GM19023 (cell line): ENCODE results near the gene NPBWR2.

Source experiments
- ATAC-seq: cut with Tn5 transposase; IDR thresholded peaks from one replicate; pipeline ENCODE4 v1.9.1; 2021; ENCODE audit warnings: mild to moderate bottlenecking, moderate library complexity; ENCODE audit not compliant: unreplicated experiment

The NPBWR2 gene

DNA sequence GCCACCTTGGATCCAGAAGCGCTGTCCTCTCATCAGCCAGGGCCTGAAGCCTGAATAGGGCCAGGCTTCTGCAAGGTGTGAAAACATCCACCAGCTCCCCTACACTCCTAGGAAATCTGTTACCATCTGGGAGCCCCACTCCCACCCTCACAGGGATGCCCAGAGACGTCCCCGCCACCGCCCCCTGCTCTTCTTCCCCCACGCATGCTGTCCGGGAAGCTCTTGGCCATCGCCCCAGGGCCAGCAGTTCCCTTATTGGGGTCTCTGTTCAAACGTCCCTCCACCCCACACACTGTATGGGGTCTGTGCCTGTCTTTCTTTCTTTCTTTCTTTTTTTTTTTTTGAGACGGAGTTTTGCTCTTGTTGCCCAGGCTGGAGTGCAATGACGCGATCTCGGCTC is 31.8 kb downstream of the NPBWR2 start:
- no peak for ATAC-seq

DNA sequence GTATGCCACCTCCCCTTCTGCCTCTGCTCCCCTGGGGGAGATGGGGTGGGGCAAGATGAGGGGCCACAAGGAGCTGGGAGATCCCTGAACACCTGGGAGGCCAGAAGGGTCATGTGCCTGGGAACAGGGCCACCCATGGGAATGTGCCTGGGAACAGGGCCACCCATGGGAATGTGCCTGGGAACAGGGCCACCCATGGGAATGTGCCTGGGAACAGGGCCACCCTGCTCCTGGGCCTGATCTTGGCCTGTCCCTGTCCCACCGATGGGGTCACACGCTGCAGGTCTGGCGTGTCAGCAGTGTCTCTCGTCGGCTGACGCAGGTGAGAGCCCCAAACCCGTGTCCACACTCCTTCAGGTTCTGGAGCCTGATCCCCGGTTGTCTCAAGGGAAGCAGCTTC is 32.4 kb downstream of the NPBWR2 start:
- ATAC-seq: no peak

DNA sequence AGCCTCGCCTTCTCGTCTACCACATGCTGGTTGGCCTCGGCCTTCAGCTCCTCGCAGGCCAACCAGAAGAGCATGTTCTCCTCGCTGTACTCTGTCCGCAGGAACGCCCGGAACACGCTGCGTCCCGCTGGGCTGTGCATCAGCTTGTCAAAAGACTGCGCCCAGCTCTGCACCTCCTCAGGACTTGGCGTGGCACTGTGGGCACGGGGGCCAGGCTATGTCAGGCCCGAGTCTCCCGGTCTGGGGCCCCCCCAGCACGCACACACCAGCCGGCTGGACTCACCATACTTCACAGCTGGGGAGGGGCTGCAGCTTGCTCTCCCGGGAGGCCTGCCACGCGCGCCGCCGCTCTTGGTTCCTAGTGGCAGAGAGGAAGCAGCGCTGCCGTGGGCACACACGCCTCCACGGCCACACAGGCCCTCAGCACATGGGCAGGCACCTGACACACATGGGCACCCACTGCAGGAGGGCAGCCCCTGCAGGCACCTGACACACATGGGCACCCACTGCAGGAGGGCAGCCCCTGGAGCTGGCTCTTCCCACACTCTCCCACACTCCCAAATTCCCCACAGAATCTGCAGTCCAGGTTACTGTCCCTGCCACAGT is 33.1 kb downstream of the NPBWR2 start:
- no peak for ATAC-seq

DNA sequence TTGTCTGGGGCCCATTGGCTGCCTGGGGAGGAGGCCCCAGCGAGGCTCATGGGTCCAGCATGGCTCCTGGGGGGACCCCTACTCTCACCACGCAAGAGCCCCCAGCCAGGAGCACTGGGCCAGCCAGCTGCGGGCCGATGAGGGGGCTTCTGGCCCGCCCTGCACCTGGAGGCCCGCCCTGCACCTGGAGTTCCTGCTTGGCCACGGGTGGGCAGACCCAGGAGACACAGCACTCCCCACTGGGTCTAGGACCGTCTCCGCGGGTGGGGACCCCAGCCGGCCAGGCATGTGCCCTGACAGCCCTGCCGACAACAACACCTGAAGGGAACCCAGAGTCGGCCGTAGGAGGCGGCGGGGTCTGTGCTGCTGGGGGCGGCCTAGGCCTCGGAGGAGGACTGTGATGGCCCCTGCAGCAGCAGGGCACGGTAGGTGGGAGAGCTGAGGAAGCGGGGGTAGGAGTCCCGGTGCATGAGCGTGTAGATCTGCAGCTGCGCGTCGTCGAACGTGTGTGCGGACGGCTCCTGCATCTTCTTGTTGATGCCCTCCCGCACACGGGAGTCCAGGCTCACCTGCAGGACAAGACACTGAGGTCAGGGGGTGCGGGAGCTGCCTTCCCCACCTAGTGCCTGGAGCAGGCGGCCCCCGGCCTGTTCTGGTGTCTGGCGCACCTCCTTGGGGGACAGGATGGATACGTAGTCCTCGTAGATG is 33.7 kb downstream of the NPBWR2 start:
- ATAC-seq: no peak

DNA sequence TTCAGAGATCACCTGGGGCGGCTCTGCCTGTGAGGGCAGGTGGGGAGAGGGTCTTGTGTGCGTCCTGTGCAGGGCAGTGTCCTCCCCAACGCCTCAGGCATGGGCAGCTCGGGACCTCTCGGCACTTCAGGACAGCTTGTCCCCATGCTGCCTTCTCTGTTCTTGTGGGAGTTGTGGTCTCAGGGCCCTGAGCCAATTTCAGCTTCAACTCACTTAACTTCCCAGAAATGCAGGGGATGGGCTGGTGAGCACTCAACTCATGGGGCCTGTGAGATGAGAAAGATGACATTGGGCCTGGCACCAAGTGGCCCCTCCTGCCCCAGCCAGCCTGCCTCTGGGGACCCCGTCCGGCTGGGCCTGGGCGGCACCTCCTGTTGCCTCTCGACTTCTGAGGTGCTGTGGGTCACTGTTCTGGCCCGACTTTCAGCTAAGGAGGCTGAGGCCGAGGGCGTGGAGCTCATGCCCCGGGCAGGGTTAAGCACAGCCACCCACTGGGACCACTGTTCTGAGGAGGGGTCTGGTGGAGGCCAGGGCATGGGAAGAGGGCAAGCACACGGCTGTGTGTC is 34.8 kb downstream of the NPBWR2 start:
- no peak for ATAC-seq

DNA sequence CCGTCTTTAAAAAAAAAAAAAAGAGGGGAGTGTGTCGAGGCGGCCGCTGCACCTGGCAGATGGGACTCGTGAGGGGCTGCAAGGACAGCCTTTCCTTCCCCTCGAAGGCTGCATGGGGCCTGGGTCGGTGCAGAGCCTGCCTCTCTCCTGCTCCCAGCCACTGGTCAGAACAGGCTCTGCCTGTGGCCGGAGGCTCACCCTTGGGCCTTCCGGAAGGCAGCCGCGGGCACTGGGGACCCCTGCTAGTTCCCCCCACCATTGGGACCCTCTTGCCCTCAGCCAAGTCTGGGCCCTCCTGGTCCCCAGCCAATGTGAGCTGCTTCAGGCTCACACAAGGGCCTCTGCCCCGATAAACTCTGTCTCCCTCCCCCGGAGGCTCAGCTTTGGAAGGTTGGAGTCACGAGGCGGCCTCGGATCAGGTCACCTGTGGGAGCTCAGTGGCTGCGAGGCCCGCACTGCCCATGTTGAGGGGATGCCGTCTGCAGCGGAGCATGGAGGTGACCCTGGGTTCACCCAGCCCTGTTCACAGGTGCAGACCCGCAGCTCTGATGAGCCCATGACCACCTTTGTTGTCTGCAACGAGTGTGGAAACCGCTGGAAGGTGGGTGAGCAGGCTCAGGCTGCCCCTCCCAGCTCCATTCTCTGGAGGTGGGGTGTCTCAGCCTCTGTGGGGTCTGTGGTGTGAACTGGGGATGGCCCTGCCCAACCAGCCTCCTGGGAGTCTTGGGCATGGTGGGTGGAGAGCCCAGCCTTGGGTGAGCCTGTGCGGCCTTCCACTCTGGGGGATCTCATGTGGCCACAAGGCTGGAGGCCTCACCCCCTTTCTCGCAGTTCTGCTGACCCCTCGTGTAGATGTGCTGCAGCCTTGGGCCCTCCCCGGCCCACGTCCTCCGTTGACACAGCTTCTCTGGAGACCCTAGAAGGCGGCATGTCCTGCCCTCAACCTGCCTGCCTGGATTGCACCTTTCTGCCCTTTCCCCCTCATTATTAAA is 35.7 kb downstream of the NPBWR2 start:
- no peak for ATAC-seq

DNA sequence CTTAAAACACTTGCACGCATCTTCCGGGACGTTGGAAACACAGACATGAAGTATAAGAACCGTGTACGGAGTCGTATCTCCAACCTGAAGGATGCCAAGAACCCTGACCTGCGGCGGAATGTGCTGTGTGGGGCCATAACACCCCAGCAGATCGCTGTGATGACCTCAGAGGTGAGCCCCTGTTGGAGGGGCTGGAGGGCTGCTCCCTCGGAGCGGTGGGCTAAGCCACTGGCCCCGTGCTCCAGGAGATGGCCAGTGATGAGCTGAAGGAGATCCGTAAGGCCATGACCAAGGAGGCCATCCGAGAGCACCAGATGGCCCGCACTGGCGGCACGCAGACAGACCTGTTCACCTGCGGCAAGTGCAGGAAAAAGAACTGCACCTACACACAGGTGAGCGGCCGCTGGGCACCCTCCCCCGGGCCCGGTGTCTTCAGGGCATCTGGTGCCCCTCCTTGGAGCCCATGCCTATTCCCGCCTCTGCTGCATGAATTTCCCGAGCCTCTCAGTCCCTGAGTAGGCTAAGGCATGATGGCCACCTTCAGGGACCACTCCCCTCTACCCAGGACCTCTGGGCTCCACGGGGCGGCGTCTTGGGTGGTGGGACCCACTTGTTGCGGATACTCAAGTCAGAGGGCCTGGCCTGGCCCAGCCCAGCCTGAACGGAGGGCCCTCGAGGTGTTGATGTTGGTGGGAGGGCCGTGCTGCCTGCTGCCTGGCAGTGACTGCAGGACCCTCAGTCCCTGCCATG is 36.9 kb downstream of the NPBWR2 start:
- ATAC-seq: no peak

DNA sequence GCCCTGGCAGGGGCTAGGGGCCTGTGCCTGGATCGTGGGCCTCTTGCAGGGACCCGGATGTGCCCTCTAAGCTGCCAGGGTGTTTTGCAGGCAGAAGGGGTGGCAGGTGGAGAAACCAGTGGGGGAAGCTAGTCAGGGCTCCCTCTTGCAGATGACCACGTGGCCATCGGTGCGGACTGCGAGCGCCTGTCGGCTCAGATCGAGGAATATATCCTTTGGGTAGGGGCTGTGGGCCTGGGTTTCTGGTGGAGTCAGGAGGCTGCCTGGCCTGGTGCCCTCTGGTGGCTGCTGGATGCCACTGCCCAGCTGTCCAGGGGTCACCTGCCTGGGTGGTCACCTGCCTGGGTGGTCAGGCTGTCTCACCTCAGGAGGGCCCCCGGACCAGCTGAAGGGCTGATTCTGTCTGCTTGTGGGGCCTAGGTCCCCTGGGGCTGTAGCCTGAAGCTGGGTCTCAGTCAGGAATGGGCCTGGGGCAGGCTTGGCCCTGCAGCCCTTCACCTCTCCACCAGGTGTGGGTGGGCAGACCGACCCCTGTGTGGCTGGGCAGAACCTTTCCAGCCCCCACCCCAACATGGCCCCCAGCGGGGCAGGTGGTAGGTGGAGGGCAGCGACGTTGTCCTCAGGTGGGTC is 37.6 kb downstream of the NPBWR2 start:
- no peak for ATAC-seq

DNA sequence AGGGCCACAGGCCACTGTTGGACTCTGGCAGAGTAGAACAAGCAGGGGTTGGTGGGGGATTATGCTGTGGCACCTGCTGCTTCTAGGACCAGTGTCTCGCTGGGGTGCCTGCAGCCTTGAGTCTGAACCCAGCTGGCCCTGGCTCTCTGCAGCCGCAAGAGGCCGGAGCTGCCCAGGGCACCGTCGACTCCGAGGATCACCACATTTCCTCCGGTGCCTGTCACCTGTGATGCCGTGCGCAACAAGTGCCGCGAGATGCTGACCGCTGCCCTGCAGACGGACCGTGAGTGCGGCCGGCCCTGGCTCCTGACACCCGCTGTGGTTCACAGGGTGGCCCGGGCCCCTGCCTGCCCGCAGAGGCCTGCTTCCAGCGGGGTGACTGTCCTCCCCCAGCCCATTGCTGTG is 38.2 kb downstream of the NPBWR2 start:
- no peak for ATAC-seq

DNA sequence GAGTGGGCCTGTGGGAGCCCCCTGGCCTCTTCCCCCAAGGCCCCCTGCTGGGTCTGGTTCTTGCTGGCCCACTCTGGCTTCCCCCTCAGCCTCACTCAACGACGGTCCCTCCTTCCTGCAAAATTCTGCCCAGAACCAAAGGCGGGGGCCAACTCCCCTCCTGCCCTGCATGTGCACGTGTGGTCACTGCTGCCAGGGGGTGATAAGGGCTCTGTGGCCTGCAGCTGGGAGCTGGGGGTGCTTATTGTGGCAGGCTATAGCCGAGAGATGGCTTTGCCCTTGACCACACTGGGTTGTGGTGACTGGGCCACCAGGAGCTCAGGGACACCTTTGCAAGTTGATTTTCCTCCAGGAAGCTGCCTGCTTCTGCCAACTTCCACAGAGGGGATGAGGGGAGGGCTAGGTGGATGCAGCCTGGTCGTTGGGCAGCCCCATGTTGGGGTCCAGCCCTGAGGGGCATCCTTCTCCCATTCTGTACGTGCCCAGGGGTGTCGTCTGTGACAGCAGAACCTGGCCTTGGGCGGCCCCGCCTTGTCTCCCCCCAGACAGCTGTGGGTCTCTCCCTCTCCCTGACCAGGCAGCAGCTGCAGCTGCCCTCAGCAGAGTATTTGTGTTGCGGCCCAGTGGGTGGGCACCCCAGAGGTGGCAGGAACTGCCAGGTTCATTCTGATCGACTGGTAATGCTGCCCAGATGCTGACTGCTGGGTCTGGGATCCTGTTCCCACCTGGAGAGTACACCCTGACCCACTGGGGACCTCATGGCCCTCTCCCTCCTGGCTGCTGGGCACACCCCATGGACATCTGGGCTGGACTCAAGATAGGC is 38.8 kb downstream of the NPBWR2 start:
- ATAC-seq: no peak

DNA sequence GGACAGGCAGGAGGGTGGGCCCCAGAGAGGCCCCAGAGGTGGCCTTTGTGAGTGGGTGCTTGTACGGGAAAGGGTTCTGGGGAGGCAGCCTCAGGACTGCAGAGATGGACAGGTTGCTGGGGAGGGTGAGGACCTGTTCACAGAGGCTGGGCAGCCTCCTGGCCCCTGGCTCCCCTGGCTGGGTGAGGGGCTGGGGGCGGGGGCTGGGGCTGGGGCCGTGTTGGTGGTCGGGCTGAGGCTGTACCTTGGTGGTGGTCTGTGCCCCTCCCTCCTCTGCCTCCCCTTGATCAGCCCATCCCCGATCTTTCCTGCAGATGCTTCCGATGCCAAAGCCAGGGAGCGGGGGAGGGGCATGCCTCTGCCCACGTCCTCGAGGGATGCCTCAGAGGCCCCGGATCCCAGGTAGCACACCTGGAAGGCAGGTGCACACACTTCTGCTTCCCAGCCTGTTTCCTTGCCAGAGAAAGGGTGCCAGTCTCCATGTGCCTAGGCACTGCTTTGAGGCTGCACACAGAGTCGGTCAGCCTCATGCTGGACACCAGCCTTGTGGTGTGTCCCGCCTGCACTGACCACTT is 39.5 kb downstream of the NPBWR2 start:
- ATAC-seq: no peak

DNA sequence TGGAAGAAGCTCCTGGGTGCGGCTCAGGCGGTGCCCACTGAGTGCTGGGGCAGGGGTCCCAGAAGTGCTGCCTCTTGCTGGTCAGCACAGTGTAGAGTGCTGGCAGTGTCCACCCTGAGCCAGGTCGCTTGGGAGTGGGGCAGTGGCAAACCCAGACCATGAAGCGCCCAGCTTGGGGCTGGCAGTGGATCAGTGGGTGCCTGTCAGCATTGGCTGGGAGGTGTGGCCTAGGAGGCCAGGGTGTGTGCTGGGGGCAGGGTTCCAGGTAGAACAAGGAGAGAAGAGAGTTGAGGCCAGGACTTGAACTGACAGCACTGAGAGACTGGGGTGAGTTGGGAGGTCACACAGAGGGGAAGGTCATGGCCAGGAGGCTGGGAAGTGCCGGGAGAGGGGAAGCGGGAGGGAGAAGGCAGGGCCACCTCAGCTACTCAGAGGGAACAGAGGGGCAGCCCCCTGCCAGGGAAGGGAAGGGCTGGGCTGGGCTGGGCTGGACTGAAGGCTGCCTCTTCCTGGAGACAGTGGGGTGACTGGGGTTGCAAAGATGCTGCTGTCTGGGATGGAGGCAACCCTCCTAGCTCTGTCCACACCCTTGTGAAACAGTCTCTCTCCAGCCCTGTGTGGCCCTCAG is 40.2 kb downstream of the NPBWR2 start:
- ATAC-seq: no peak

DNA sequence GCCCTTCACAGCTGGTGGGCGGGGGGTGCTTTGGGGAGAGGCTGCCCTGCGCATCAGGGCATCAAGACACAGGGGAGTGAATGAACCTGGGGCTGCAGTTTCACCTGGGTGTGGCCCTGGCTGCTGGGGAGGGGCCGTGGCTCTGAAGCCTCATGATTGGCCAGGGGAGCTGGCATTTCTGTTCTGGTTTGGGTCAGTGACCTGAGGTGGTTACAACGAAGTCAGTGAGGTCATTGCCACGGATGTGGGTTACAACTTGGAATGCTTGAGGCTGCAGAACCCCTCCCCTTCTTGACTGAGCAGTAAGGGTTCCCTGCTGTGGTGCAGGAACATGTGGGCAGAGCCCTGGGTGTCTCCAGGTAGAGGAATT is 41.4 kb downstream of the NPBWR2 start:
- no peak for ATAC-seq

DNA sequence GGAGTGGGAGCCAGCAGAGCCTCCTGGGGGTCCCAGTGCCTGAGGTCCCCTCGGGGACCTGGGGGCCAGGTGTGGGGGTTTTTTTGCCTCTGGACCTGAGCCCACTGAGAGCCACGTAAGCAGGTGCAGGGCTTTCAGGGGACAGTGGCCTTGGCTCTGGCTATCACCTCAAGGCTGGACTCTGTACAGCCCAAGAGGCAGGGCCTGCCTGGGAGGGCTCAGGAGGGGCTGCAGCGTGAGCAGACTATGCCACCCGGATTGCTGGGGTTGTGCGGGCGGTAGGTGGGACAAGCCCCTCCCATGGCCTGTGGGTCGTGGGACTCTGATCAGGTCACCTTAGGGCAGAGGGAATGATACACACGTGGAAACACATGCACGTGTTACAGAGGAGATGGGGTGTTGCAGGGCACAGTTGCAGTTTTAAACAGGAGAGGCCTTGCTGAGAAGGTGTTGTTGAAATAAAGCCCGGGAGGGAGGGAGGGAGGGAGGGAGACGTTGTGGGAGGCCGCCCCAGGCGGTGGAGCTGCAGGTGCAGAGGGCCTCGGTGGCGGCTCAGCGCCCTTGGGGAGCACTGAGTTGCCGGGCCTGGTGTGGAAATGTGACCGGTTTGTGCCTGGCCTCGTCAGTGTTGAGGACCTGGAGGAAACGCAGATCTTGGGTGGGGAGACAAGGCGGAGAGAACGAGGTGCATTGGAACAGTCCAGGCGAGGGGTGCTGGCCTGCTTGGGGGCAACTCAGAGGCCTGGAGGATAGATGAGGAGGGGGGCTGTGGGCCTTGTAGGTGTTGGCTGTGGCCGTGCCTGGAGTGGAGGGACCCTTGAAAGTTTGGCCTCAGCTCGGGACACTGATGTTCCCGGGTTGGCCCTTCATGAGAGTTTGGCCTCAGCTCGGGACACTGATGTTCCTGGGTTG is 42.0 kb downstream of the NPBWR2 start:
- no peak for ATAC-seq

DNA sequence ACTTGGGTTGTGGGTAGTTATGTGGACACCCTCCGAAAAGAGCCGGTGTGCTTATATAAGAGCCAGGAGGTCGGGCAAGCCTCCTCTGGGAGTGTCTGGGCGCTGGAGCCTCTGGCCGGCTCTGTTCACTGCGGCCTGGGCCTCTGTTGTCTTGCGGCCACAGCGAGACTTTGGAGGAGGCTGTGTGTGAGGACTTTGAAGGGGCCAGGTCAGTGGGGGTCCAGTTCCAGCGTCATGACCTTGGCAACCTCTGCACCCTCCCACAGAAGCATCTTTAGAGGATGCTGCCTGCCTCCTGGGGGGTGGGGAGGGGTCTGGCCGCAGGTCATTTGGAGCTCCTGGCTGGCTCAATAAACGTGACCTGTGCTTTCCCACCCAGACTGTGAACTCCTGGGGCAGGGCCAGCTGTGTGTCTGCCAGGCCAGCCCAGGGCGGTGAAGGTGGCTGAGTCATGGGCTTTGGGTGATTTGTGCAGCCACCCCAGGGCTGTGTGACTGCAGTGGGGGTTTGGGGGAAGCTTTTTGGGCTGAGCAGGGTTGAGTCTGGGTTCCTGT is 43.1 kb downstream of the NPBWR2 start:
- no peak for ATAC-seq

DNA sequence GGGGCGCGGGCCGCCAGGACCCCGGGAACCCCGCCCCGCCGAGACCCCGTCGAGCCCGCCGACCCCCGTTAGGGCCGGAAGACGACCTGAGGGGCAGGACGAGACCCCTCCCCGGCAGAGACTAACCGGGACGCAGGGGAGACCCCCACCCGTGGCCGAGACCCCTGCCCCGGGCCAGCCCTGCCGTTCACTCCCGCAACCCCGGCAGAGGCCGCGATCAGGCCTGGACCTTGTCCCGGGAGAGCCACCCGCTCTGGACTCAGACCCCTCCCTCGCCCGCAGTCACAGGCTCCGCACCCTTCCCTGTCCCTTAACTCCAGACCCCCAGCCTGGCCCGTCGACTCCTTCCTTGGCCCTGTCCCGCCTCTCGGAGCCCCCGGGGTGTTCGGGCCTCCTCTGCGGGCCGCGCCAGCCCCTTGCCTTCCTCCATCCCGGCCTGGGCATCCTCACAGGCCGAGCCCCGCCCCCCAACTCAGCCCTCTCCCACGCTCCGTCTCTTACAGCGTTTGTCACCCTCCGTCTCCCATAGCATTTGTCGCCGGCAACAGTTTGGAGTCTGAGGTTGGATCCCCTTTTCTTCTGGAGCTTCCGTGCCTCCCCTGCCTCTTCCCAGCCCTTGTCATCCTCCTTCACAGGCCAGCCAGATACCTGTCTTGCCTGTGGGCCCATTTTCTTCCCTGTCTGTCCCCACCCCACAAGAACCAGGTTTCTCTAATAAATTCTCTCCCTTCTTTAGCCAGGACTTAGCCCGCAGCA is 43.8 kb downstream of the NPBWR2 start:
- no peak for ATAC-seq
